Smooth muscle cell (in vitro differentiated cells): Measurements from ENCODE around the gene ZNF48. TPM values are rescaled to one million over a fixed set of nuclear protein-coding genes. Genes with fewer than 3 reads are reported as not detected.

Experiments used
- DNase-seq: peaks from one replicate; lab custom pipeline; 2025; ENCODE audit not compliant: unreplicated experiment; lab: John Stamatoyannopoulos, UW
- H2AFZ ChIP-seq: fragments of 200-600 bp; sonication (generic); 2 replicates; pipeline ENCODE4 v1.6.0; 2016; ENCODE audit warnings: antibody characterized with exemption, low read depth, mild to moderate bottlenecking
- H3F3A ChIP-seq: fragments of 200-600 bp; sonication (generic); 2 replicates; pipeline ENCODE4 v1.6.0; 2017; ENCODE audit warnings: antibody characterized with exemption, low read depth
- H3K27ac ChIP-seq: fragments of 200-600 bp; sonication (generic); 2 replicates; pipeline ENCODE4 v1.5.1; 2016; ENCODE audit warnings: low read depth, mild to moderate bottlenecking
- H3K27me3 ChIP-seq: fragments of 200-600 bp; sonication (generic); 2 replicates; pipeline ENCODE4 v1.6.1; 2016; ENCODE audit warnings: low read depth, mild to moderate bottlenecking
- H3K36me3 ChIP-seq: fragments of 200-600 bp; sonication (generic); 2 replicates; pipeline ENCODE4 v1.5.1; 2016; ENCODE audit warnings: low read depth
- H3K4me1 ChIP-seq: fragments of 200-600 bp; sonication (generic); 2 replicates; pipeline ENCODE4 v1.5.1; 2016; ENCODE audit warnings: low read depth
- H3K4me2 ChIP-seq: fragments of 200-600 bp; sonication (generic); 2 replicates; pipeline ENCODE4 v1.6.0; 2016; ENCODE audit warnings: mild to moderate bottlenecking
- H3K4me3 ChIP-seq: fragments of 200-600 bp; sonication (generic); 2 replicates; pipeline ENCODE4 v1.5.1; 2016; ENCODE audit warnings: mild to moderate bottlenecking
- H3K79me2 ChIP-seq: fragments of 200-600 bp; sonication (generic); 2 replicates; pipeline ENCODE4 v1.6.0; 2016; ENCODE audit warnings: low read depth, mild to moderate bottlenecking
- H3K9ac ChIP-seq: fragments of 200-600 bp; sonication (generic); 2 replicates; pipeline ENCODE4 v1.6.0; 2016; ENCODE audit warnings: low read depth
- H3K9me3 ChIP-seq: fragments of 200-600 bp; sonication (generic); replicated peaks from 2 replicates; pipeline ENCODE4 v1.5.1; 2016; ENCODE audit warnings: low read depth
- H4K20me1 ChIP-seq: fragments of 200-600 bp; sonication (generic); 2 replicates; pipeline ENCODE4 v1.6.0; 2016; ENCODE audit warnings: low read depth
- WGBS: methylation state at CpG from one replicate; pipeline ENCODE4 v1.1.7; 2016; ENCODE audit warnings: low lambda C conversion rate; 5-methylcytosine and 5-hydroxymethylcytosine counted together
- polyA plus RNA-seq: library from polyadenylated mRNA; unstranded; fragments of >200 nt; fragmentation: Nextera tagmentation; extraction: Ambion mirVana; gene quantifications from 2 replicates; pipeline ENCODE4 v1.2.1, GENCODE V29; 2016
- total RNA-seq: library from RNA; depleted of rRNA; stranded (reverse); fragments of >200 nt; gene quantifications from 2 replicates; pipeline ENCODE4 v1.2.3, GENCODE V29; 2014
- TF ChIP-seq, protein P1 (sequence below): fragments of 200-600 bp; sonication (generic); IDR thresholded peaks from 2 replicates; pipeline ENCODE4 v1.5.1; 2017; ENCODE audit warnings: borderline replicate concordance, mild to moderate bottlenecking, antibody characterized with exemption; ENCODE audit not compliant: insufficient read depth, poor library complexity, severe bottlenecking

Gene ZNF48
- total and polyA plus RNA-seq, 2 experiments from 2014 or later = 8.0 to 9.3 TPM

DNA sequence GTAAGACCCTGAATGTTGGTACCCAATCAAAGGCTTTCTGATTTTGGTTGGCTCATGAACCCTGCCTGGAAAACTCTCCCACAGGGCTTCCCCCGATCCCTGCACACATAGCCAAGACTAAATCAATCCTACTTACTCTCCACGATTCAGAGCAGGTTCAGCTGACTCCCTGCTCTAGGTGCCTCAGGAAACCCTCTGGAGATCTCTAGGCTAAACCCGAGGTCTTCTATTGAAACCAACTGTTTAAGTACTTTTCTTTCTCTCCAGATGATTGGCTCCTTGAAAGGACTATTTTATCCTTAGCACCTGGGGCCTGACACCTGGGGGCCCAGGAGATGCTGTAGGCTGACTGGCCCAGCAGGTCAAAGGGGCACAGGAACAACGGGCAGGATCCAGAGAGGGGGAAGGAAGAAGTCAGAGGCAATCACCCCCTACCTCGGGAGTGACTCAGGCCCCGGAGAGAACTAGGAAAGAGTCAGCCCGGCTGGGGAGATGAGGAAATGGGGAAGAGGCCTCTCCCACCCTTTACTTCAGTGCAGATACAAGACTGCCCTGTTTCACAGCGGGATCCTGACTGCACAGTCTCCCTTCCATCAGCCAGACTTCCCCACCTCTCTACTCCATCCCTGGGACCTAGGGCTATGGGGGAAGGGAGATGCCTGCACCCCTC, 27.0 kb upstream of the ZNF48 start:
- H3K9ac ChIP-seq = peak overlapping the region; percentile 73
- H3F3A ChIP-seq = peaks cover 4% of the 10 kb centered on the region
- 24% methylated on average over 8 of the region's 8 CpGs for WGBS
- H3K9me3 ChIP-seq = no peaks in the 10 kb centered on the region
- H2AFZ ChIP-seq = no peak overlapping the region
- H3K36me3 ChIP-seq = no peaks in the 10 kb centered on the region
- H3K4me1 ChIP-seq = peaks cover 20% of the 10 kb centered on the region
- H3K27ac ChIP-seq = peak overlapping the region; percentile 69
- peak overlapping the region; percentile 59 for H3K4me3 ChIP-seq
- TF ChIP-seq, protein P1, sequence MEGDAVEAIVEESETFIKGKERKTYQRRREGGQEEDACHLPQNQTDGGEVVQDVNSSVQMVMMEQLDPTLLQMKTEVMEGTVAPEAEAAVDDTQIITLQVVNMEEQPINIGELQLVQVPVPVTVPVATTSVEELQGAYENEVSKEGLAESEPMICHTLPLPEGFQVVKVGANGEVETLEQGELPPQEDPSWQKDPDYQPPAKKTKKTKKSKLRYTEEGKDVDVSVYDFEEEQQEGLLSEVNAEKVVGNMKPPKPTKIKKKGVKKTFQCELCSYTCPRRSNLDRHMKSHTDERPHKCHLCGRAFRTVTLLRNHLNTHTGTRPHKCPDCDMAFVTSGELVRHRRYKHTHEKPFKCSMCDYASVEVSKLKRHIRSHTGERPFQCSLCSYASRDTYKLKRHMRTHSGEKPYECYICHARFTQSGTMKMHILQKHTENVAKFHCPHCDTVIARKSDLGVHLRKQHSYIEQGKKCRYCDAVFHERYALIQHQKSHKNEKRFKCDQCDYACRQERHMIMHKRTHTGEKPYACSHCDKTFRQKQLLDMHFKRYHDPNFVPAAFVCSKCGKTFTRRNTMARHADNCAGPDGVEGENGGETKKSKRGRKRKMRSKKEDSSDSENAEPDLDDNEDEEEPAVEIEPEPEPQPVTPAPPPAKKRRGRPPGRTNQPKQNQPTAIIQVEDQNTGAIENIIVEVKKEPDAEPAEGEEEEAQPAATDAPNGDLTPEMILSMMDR = no peak
- peaks cover 66% of the 10 kb centered on the region for H3K79me2 ChIP-seq
- no peaks in the 10 kb centered on the region for H3K27me3 ChIP-seq
- peak overlapping the region; percentile 93 for H3K4me2 ChIP-seq
- peaks cover 54% of the 10 kb centered on the region for H4K20me1 ChIP-seq
- no peak for DNase-seq

DNA sequence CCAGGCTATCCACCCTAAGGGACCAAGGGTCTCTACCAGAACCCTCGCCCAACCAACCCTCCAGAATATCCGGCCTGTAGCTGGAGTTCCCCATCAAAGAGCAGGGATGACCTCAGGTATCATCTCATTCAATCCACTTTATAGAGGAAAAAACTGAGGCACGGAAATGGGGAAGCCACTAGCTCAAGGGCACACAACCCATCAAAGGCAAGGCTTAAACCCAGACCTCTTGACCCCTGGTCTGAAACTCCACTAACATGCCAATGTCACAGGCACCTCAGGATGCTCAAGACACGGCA, 26.5 kb upstream of the ZNF48 start:
- peak overlapping the region; percentile 67 for H3K9ac ChIP-seq
- H3K9me3 ChIP-seq = no peaks in the 10 kb centered on the region
- H3K79me2 ChIP-seq = peaks cover 61% of the 10 kb centered on the region
- H4K20me1 ChIP-seq = peaks cover 54% of the 10 kb centered on the region
- peak overlapping the region; percentile 93 for H3K4me2 ChIP-seq
- DNase-seq = no peak
- H3K36me3 ChIP-seq = no peaks in the 10 kb centered on the region
- WGBS = 41% methylated on average over 4 of the region's 4 CpGs
- H3K27ac ChIP-seq = peak overlapping the region; percentile 69
- H3F3A ChIP-seq = peaks cover 4% of the 10 kb centered on the region
- TF ChIP-seq, protein P1 = no peak
- peak overlapping the region; percentile 59 for H3K4me3 ChIP-seq
- H3K27me3 ChIP-seq = no peaks in the 10 kb centered on the region
- H2AFZ ChIP-seq = no peak overlapping the region
- peaks cover 20% of the 10 kb centered on the region for H3K4me1 ChIP-seq

DNA sequence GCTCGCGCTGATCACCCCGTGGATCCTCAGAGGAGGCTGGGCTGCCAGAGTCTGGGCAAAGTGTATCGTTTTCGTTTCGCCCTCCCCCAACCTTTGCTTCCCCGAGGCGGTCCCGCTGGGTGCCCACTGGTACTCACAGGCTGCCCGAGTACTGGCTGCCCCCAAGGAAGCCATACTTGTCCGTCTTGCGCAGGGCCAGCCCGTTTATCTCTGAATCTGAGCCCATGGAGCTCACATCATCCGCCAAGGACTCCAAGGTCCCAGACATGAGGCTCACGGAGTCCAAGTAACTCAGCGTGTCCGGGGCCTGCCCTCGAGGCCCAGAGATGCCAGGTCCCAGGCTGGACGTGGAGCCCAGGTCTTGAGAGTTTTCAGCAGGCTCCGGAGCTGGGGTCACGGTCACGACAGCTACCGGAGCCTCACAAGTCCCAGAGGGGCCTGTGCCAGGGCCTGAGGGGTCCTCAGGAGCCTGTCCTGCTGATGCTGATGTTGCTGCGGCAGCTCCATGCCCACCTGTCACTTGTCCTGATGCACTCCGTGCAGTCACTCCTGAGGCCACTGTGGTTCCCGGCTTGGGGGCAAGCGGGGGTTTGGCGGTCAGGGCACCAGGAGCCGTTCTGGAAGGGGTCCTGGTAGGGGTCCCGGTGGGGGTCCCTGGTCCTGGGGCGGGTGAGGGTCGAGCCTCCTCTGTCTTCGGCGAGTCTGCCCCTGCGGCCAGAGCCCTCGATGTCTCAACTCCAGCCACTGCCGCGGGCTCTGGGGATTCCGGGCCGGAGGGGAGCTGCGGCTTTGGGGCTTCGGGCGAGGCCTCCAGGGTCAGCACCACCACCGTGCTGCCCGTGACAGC, 25.9 kb upstream of the ZNF48 start:
- Histone ChIP-seq H3K27ac (peak overlapping the region; percentile 69), H4K20me1 (peaks cover 54% of the 10 kb centered on the region), H3K9ac (peak overlapping the region; percentile 67), H3K4me1 (peaks cover 20% of the 10 kb centered on the region), H3K36me3 (no peaks in the 10 kb centered on the region), H3K27me3 (no peaks in the 10 kb centered on the region), H3K4me3 (peak overlapping the region; percentile 59), H2AFZ (no peak overlapping the region), H3K4me2 (peak overlapping the region; percentile 93), H3K9me3 (no peaks in the 10 kb centered on the region), H3F3A (peaks cover 4% of the 10 kb centered on the region), H3K79me2 (peaks cover 56% of the 10 kb centered on the region)
- TF ChIP-seq, protein P1 = no peak
- WGBS = 18% methylated on average over 36 of the region's 45 CpGs
- no peak for DNase-seq
